Measurements from ENCODE around the gene IRF3. TPM values are rescaled to one million over a fixed set of nuclear protein-coding genes. Genes with fewer than 3 reads are reported as not detected.

The IRF3 gene
- total RNA-seq, 1 donor: 27.2 TPM

DNA sequence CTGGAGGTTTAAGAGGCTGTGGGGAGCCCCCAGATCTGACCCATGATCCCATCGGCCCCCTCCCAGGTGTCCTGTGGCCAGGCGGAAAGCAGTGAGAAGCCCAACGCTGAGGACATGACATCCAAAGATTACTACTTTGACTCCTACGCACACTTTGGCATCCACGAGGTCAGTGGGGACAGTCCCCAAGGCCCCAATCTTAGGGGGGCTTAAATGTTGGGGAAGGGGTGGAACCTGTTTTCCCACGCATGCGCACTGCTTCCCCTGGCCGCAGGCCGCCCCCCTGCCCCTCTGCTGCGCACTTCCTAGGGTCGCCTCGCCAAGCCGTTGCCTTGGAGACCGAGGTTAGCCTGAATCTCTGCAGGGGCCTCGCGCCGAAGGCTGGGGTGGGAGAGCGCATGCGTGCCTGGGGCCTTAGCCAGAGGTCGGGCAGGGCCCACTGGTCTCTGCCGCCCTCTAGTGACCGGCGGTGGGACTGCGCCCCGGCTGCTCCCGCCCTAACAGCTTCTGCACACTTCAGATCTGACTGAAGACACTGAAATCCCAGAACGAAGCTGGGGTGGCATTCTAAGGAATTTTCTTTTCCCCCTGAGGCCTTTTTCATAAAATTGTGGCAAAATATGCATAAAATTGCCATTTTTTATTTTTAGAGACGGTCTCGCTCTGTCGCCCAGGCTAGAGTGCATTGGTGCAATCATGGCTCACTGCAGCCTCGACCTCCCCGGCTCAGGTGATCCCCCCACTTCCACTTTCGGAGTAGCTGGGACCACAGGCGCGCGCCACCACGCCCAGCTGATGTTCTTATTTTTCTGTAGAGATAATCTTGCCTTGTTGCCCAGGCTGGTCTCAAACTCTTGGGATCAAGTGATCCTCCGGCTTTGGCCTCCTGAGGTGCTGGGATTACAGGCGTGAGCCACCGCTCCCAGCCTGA lies 15.0 kb upstream of the IRF3 start:
- H3K4me3 ChIP-seq (ENCODE audit: low read length): no peak overlapping the region
- H3K4me1 ChIP-seq (ENCODE audit: insufficient read depth, low read length): peaks cover 39% of the 10 kb centered on the region
- H3K27me3 ChIP-seq (ENCODE audit: insufficient read depth, low read length): no peaks in the 10 kb centered on the region
- H3K9me3 ChIP-seq (ENCODE audit: low read depth, low read length): no peaks in the 10 kb centered on the region

DNA sequence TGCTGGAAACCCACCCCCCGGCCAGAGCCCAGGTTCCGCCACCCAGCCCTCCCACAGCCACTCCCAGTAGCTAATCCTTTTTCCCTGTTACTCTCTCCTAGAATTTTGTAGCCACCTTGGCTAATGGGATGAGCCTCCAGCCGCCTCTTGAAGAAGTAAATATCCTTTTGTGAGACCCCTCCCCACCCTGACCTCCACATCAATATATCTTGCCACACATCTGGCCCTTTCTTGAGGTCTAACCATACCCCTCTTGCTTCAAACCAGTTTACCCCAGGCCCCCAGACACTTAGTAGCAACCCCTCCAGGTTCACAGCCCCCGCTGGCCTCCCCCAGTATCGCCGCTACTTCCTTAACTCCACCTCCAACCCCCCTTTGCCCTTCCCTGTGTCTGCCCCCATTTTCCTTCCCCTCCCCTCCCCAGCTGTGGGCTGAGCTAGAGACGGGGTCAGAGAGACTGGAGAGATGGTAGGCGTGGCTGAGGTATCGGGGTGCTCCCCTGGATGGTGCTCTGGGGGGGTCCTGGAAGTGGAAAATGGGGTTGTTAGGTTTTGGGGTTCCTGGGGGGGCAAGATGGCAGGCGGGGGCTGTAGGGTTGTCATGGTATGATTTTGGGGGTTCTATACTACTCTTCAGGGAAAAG lies 14.2 kb upstream of the IRF3 start:
- no peaks in the 10 kb centered on the region for H3K9me3 ChIP-seq (ENCODE audit: low read depth, low read length)
- H3K4me1 ChIP-seq (ENCODE audit: insufficient read depth, low read length): peaks cover 43% of the 10 kb centered on the region
- H3K27me3 ChIP-seq (ENCODE audit: insufficient read depth, low read length): no peaks in the 10 kb centered on the region
- H3K4me3 ChIP-seq (ENCODE audit: low read length): no peak overlapping the region

DNA sequence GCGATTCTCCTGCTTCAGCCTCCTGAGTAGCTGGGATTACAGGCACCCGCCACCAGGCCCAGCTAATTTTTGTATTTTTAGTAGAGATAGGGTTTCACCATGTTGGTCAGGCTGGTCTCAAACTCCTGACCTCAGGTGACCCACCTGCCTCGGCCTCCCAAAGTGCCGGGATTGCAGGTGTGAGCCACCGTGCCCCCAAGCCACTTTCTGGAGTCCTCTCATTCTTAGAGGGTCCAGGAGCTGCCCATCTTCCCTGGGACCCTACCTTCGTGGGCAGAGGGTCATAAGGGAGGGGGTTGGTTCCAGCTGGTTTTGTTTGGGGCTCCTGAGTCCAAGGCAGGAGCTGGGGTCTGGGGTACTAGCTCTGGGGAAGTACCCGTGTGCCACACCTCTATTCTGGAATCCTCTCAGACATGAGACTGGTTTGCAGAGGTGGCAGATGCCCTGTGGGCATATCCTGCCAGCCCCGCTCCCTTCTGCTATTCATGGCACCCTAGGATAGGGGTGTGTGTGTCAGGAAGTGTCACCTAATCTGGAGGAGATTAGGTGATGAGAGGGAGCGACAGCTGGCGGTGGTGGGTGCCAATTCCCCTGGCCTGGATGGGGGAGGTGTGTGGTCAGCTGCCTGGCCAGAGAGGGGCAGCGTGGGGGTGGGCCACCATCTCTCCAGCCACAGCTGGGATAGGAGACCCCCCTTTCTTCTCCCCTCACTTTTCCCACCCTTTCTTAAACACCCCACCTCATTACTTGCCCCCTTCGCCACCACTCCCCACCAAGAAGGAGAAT lies 13.5 kb upstream of the IRF3 start:
- no peak overlapping the region for H3K4me3 ChIP-seq (ENCODE audit: low read length)
- H3K27me3 ChIP-seq (ENCODE audit: insufficient read depth, low read length): no peaks in the 10 kb centered on the region
- peaks cover 43% of the 10 kb centered on the region for H3K4me1 ChIP-seq (ENCODE audit: insufficient read depth, low read length)
- H3K9me3 ChIP-seq (ENCODE audit: low read depth, low read length): no peaks in the 10 kb centered on the region

DNA sequence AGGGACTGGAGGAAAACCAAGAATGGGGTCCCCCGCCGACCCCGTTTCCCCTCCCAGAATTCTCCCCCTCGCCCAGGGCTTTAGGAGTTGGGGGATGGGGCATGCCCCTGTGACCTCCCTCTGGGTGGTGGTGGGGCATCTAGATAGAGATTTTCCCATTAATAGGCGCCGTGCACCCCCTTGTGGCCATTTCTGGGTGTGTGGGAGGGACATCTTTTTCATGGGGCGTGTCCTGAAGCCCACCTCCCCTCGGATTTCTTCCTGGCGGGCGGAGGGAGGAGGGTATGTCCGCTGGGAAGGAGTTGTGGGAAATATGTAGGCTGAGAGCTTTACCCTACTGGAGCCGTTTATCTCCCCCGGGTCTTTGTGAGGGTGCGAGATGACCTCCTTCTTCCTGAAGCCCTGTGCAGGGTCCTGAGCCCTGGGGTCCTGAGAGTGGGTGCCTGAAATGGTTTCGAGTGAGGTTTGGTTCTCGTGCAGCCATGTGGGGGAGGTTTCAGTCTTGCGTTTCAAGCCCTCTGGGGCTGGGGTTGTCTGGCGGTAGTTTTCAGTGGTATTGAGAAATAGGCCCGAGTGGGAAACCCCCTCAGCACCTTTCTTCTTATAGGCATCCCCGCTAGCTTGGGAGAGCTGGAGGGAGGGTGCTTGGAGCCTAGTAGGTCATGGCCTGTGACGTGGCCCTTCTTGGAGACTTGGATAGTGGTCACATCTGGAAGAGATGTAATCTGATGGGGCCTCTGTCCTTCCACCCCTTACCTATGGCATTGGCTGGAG lies 12.4 kb upstream of the IRF3 start:
- Histone ChIP-seq H3K4me1 (ENCODE audit: insufficient read depth, low read length) (peaks cover 43% of the 10 kb centered on the region), H3K9me3 (ENCODE audit: low read depth, low read length) (no peaks in the 10 kb centered on the region), H3K4me3 (ENCODE audit: low read length) (peak overlapping the region; percentile 91), H3K27me3 (ENCODE audit: insufficient read depth, low read length) (no peaks in the 10 kb centered on the region)

DNA sequence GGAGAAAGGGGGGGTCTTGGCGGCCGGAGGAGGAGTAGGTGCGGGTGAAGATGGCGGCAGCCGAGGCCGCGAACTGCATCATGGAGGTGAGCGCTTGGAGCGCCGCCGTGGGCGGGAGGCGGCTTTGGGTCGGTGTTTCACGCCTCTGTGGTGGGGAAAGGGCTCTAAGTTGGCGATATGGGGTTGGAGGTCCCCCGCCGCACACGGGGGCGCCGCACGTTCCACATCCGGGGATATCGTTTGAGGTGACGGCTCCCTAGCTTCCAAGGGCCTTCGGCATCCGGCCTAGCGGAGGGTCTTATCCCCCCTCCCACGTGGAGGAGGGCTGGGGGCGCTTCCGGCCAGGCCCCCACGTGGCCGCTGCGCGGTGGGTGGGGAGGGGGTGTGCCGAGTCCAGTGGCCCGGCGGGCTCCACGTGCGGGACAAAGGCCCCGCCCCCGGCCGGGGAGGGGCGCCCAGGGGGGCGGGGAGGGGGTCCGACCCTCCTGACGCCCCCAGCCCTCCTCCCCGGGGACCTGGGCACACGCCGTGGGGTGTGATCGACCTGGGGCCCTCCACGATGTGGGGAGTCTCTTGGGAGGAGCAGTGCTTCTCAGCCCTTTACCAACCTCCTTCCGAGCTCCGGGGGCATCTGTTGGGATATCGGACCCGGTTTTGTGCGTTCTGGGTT lies 11.7 kb upstream of the IRF3 start, which contains the start of gene PRMT1:
PRMT1 (plus strand) TSS at position 41 of the 670 bp plus-strand sequence; CDS start at position 51, 10 bp downstream.
- peak within 1 kb of the TSS; percentile 91 for H3K4me3 ChIP-seq (ENCODE audit: low read length)

DNA sequence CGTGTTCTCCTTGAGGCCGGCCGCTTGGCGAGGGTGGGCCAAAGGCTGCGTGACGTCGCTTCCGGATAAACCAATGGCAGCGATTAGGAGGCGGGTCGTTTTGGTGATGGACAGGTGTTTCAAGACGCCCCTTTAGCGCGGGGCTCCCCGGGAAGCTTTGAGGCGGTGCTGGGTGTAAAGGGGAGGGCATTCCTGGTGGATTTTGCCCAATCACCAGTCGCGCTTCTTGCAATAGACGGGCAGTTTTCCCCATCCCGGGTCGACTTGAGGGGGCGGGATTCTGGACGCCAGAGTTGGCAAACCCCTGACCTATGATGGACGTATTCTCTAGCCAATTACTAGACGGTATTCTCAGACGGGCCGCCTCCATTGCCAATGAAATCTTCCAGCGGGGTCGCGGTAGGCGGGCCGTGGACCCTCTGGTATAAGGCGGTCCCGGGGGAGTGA lies 11.2 kb upstream of the IRF3 start:
- Histone ChIP-seq H3K9me3 (ENCODE audit: low read depth, low read length) (no peaks in the 10 kb centered on the region), H3K27me3 (ENCODE audit: insufficient read depth, low read length) (no peaks in the 10 kb centered on the region), H3K4me3 (ENCODE audit: low read length) (peak overlapping the region; percentile 91), H3K4me1 (ENCODE audit: insufficient read depth, low read length) (peaks cover 48% of the 10 kb centered on the region)

More for the DNA sequence above, 11.7 kb upstream of the IRF3 start, which contains the start of gene PRMT1:
- Histone ChIP-seq H3K27me3 (ENCODE audit: insufficient read depth, low read length) (no peaks in the 10 kb centered on the region), H3K4me1 (ENCODE audit: insufficient read depth, low read length) (peaks cover 43% of the 10 kb centered on the region), H3K9me3 (ENCODE audit: low read depth, low read length) (no peaks in the 10 kb centered on the region)

DNA sequence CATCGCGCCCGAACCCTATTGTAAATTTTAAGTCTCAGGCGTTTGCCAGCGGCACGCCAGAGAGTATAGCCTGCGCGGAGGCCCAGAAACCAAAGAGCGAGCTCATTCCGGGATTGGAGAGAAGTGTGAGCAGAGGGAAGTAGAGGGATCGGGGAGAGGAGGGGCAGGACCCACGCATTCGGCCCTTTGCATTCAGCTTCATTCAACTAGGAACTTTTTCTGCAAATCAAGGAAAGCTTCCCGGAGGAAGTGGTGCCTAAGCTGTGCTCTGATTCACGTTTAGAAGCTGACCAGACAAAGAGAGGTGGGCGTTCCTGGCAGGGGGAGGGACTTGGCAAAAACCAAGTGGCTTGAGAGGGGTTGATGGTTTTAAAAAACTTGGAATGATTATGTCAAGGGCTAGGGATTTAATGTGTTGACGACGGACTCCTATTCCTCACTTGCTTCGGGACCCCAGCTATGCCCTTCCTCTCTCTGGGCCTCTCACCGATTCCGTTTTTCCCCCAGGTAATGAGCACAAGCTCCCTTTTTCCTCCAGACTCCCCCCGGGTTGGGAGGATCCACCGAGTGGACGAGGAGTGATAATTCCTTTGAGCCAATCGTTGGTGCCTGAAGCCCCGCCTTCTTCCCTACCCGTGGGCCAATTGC lies 10.6 kb upstream of the IRF3 start:
- Histone ChIP-seq H3K27me3 (ENCODE audit: insufficient read depth, low read length) (no peaks in the 10 kb centered on the region), H3K9me3 (ENCODE audit: low read depth, low read length) (no peaks in the 10 kb centered on the region), H3K4me1 (ENCODE audit: insufficient read depth, low read length) (peaks cover 48% of the 10 kb centered on the region), H3K4me3 (ENCODE audit: low read length) (peak overlapping the region; percentile 91)

DNA sequence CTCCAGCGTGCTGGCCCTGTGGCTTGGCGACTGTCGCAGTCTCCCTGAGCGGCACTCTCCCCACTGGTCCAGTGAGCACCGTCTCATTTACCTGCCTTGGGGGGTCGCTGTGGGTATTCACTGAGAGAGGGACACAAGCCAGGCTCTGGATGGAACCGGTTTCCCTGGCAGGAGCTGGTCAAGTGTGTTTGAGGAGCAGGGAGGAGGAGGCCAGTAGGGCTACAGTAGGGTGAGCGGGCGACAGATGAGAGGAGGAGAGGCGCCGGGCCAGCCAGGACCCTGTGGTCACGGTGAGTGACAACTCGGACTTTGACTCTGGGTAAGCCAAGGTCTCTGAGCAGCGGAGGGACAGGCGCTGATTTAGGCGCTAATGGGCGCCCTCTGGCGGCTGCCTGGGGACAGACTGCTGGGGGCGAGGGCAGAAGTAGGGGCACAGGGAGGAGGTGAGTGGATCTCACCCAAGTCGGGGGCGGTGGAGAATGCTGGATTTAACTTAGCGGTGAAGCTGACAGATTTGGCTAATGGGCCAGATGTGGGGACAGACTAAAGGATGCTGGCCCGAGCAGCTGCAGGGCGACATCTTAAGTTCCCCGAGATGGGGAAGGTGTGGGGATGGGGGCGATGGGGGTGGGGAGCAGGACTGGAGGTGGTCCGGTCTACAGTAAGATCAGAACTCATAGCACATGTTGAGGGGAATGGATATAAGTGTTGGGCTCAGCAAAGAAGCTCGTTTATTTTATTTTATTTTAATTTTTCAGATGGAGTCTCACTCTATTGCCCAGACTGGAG lies 6.7 kb upstream of the IRF3 start:
- H3K4me3 ChIP-seq (ENCODE audit: low read length): no peak overlapping the region
- H3K4me1 ChIP-seq (ENCODE audit: insufficient read depth, low read length): peaks cover 15% of the 10 kb centered on the region
- no peaks in the 10 kb centered on the region for H3K9me3 ChIP-seq (ENCODE audit: low read depth, low read length)
- H3K27me3 ChIP-seq (ENCODE audit: insufficient read depth, low read length): no peaks in the 10 kb centered on the region

DNA sequence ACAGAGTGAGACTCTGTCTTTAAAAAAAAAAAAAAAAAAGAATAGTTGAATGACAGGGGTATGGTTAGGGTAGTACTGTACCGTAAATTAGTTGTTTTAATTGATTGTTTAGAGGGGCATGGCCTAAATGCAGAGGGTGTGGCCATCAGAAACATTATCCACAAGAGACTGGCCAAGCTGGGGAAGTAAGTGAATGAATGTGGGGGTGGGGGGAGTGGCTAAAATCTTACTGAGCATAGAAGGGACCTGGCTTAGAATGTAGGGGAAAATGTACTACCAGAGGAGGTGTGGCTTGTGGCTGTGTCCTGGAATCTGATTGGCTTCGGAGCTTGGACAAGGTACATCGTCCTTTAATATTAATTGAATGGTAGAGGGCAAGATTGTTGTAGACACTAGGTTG lies 3.9 kb upstream of the IRF3 start:
- Histone ChIP-seq H3K4me3 (ENCODE audit: low read length) (no peak overlapping the region), H3K4me1 (ENCODE audit: insufficient read depth, low read length) (peaks cover 13% of the 10 kb centered on the region), H3K9me3 (ENCODE audit: low read depth, low read length) (no peaks in the 10 kb centered on the region), H3K27me3 (ENCODE audit: insufficient read depth, low read length) (no peaks in the 10 kb centered on the region)

DNA sequence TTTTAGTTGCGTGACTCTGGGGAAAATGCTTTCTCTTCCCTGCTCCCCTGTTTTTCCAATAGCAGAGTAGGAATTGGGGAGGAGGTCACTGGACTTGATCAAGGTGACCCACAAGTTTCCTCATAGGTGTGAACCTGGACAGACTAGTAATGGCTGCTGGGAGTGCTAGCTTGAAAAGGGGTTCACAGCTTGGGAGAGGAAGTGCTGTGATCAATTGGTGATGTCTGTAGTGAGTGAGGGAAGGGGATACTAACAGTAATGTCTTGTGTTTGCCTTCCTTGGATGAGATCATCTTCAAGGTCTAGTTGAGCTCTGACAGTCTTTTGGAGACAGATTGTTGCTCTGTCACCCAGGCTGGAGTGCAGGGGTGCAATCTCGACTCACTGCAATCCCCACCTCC lies 1.8 kb upstream of the IRF3 start:
- Histone ChIP-seq H3K4me3 (ENCODE audit: low read length) (no peak overlapping the region), H3K4me1 (ENCODE audit: insufficient read depth, low read length) (peaks cover 28% of the 10 kb centered on the region), H3K9me3 (ENCODE audit: low read depth, low read length) (no peaks in the 10 kb centered on the region), H3K27me3 (ENCODE audit: insufficient read depth, low read length) (no peaks in the 10 kb centered on the region)

DNA sequence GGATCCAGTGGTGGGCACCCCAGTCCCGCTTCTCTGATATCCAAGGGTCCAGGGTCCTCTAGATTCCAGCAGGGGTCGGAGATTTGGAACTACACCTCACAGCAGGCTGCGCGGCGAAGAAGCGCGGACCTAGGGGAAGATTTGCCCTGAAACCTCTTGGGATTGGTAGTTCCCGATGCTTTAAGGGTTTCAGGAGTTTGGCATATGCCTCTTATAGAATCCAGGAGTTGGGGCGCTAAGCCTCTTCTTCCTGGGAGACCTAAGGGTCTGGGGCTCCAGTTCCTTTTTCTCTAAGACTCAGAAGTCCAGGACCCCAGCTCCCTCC lies 425 bp upstream of the IRF3 start:
- H3K4me1 ChIP-seq (ENCODE audit: insufficient read depth, low read length): peaks cover 23% of the 10 kb centered on the region
- peak overlapping the region; percentile 93 for H3K4me3 ChIP-seq (ENCODE audit: low read length)
- no peaks in the 10 kb centered on the region for H3K27me3 ChIP-seq (ENCODE audit: insufficient read depth, low read length)
- no peaks in the 10 kb centered on the region for H3K9me3 ChIP-seq (ENCODE audit: low read depth, low read length)

DNA sequence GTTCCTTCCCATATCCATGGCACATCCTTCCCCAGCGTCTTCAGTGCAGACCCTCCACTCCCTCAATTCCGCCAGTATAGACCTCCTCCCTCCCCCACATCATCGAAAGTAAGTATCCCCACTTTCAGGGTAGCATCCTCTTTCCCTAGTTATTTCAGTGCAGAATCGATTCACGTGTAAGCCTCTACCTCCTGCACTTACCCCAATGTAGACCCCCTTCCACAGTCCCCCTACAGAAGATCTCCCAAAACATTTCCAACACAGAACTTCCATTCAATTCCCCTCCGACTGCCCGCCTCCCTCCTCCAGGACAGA lies 664 bp downstream of the IRF3 start:
- H3K4me1 ChIP-seq (ENCODE audit: insufficient read depth, low read length): peaks cover 23% of the 10 kb centered on the region
- peak overlapping the region; percentile 93 for H3K4me3 ChIP-seq (ENCODE audit: low read length)
- H3K27me3 ChIP-seq (ENCODE audit: insufficient read depth, low read length): no peaks in the 10 kb centered on the region
- no peaks in the 10 kb centered on the region for H3K9me3 ChIP-seq (ENCODE audit: low read depth, low read length)

All from mononuclear cell (primary cell).